Activated naive CD4-positive, alpha-beta T cell treated with anti-CD3 and anti-CD28 coated beads, Interleukin-2, amount 50 U/mL, for 16 hours (primary cell): ENCODE measurements around the gene SLC17A7.
"Not testable (repeated sequence)": the region's sequence is repeated elsewhere in the genome, so short reads cannot be mapped to it uniquely, and the experiment has no call there.

Source experiments
- DNase-seq: peaks from one replicate; pipeline ENCODE4 v3.0.0-alpha.2; 2020

SLC17A7 gene

GRCh38 chr19:49469828-49470614, 28.7 kb upstream of the SLC17A7 start:
- peak; percentile 53 for DNase-seq

- DNase-seq = peak; percentile 51
These were observed 27.6 kb upstream of the SLC17A7 start for GRCh38 chr19:49468746-49469447.

- DNase-seq = no peak
These were observed 26.9 kb upstream of the SLC17A7 start for GRCh38 chr19:49468199-49468598.

GRCh38 chr19:49465371-49465770, 24.0 kb upstream of the SLC17A7 start:
- no peak for DNase-seq

GRCh38 chr19:49463960-49464740, 22.8 kb upstream of the SLC17A7 start:
- DNase-seq = no peak

GRCh38 chr19:49462492-49462891, 21.2 kb upstream of the SLC17A7 start:
- DNase-seq = no peak

GRCh38 chr19:49461656-49462055, 20.3 kb upstream of the SLC17A7 start:
- no peak for DNase-seq

- DNase-seq = not testable (repeated sequence)
These were observed 19.8 kb upstream of the SLC17A7 start for GRCh38 chr19:49461130-49461529.

GRCh38 chr19:49459388-49459787, 18.1 kb upstream of the SLC17A7 start:
- no peak for DNase-seq

GRCh38 chr19:49458567-49458903, 17.2 kb upstream of the SLC17A7 start:
- no peak for DNase-seq

GRCh38 chr19:49456326-49456725, 15.0 kb upstream of the SLC17A7 start:
- no peak for DNase-seq

- DNase-seq = no peak
These were observed 14.4 kb upstream of the SLC17A7 start for GRCh38 chr19:49455773-49456172.

GRCh38 chr19:49453757-49454240, 12.5 kb upstream of the SLC17A7 start:
- no peak for DNase-seq

- DNase-seq = peak; percentile 97
These were observed 11.9 kb upstream of the SLC17A7 start, which contains the start of gene ALDH16A1 for GRCh38 chr19:49453013-49453756. Gene ALDH16A1 (plus strand): TSS chr19:49453225. CDS start chr19:49453332, 107 bp downstream.

GRCh38 chr19:49451430-49452181, 10.3 kb upstream of the SLC17A7 start, which contains the start of gene PIH1D1:
Gene PIH1D1 (minus strand): TSS chr19:49451814. CDS start chr19:49451574, 240 bp downstream.
- peak; percentile 93 for DNase-seq

GRCh38 chr19:49450405-49450804, 9.1 kb upstream of the SLC17A7 start:
- no peak for DNase-seq

- DNase-seq = no peak
These were observed 7.1 kb upstream of the SLC17A7 start for GRCh38 chr19:49448432-49448786.

GRCh38 chr19:49447485-49448431, 6.4 kb upstream of the SLC17A7 start:
- no peak for DNase-seq

- no peak for DNase-seq
These were observed 4.7 kb upstream of the SLC17A7 start for GRCh38 chr19:49445997-49446396.

GRCh38 chr19:49444100-49444700, 2.9 kb upstream of the SLC17A7 start:
- not testable (repeated sequence) for DNase-seq
